Endothelial cell (in vitro differentiated cells): ENCODE results near the gene C16orf46. TPM values are rescaled to one million over a fixed set of nuclear protein-coding genes. Genes with fewer than 3 reads are reported as not detected.

Experiments
- DNase-seq: peaks from one replicate; pipeline ENCODE4 v3.0.0; 2021; ENCODE audit warnings: low spot score
- H3K27ac Mint-ChIP-seq: one replicate; pipeline ENCODE4 v1.8.0; 2021; ENCODE audit warnings: mixed read lengths, inconsistent platforms; ENCODE audit not compliant: unreplicated experiment
- H3K27me3 Mint-ChIP-seq: one replicate; pipeline ENCODE4 v1.8.0; 2021; ENCODE audit warnings: mild to moderate bottlenecking, moderate library complexity, mixed read lengths, inconsistent platforms; ENCODE audit not compliant: unreplicated experiment
- H3K36me3 Mint-ChIP-seq: one replicate; pipeline ENCODE4 v1.8.0; 2021; ENCODE audit warnings: mild to moderate bottlenecking, low read depth, mixed read lengths, inconsistent platforms; ENCODE audit not compliant: unreplicated experiment
- H3K4me1 Mint-ChIP-seq: one replicate; pipeline ENCODE4 v1.8.0; 2021; ENCODE audit warnings: mild to moderate bottlenecking, mixed read lengths, inconsistent platforms; ENCODE audit not compliant: unreplicated experiment
- H3K4me3 Mint-ChIP-seq: one replicate; pipeline ENCODE4 v1.8.0; 2021; ENCODE audit warnings: mild to moderate bottlenecking, mixed read lengths, inconsistent platforms; ENCODE audit not compliant: unreplicated experiment
- H3K9me3 Mint-ChIP-seq: one replicate; pipeline ENCODE4 v1.8.0; 2021; ENCODE audit warnings: mixed read lengths, inconsistent platforms; ENCODE audit not compliant: unreplicated experiment
- total RNA-seq: library from RNA; stranded (reverse); fragmentation: NEBNext Ultra II Directional; extraction: Animal tissue kit (Norgen Biotek cat#: 25700); gene quantifications from one replicate; pipeline ENCODE4 v1.2.1, GENCODE V29; 2021; ENCODE audit not compliant: unreplicated experiment
- TF ChIP-seq, protein P1 (sequence below): fragments of 200-600 bp; sonication (generic); IDR thresholded peaks from one replicate; pipeline ENCODE4 v1.5.0; 2021; ENCODE audit warnings: antibody characterized with exemption; ENCODE audit not compliant: unreplicated experiment

The C16orf46 gene
- total RNA-seq, 1 donor from 2014 or later: 0.18 TPM

DNA sequence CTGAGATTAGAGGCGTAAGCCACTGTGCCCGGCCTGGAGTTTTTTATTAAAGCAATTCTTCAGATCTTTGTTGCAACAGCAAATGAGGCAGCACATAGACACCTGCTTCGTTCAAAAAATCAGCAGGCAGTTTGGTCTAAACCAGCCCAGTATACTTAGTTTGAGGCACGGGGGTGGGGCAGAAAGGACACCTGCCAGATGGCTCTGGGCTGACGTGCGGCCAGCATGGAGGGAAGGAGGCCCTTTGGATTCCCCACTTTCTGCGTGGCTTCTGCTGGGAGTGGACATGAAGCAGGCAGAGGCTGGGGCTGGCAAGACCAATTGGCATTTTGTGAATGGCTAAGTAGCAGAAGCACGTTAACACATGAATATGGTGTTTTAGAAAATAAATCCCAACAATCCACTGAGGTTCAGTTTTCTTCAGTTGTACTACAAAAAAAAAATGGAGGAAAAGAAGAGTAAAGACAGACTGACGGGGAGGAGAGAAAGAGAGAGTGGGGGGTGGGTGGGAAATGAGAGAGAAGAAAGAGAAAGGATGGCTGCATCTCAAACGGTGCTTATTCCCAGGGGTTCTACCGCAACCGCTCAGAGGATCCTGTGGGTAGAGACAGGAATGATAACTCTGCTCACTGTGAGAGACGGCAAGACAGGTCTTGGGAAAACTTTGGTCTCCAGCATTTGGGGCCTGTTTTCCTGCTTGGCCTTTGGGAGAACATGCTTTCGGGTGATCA is 16.3 kb downstream of the C16orf46 start:
- H3K4me3 Mint-ChIP-seq: no peak overlapping the region
- H3K27ac Mint-ChIP-seq: no peak overlapping the region
- H3K9me3 Mint-ChIP-seq: no peaks in the 10 kb centered on the region
- no peaks in the 10 kb centered on the region for H3K36me3 Mint-ChIP-seq
- no peaks in the 10 kb centered on the region for H3K4me1 Mint-ChIP-seq
- H3K27me3 Mint-ChIP-seq: peaks cover 2% of the 10 kb centered on the region
- TF ChIP-seq, protein P1, sequence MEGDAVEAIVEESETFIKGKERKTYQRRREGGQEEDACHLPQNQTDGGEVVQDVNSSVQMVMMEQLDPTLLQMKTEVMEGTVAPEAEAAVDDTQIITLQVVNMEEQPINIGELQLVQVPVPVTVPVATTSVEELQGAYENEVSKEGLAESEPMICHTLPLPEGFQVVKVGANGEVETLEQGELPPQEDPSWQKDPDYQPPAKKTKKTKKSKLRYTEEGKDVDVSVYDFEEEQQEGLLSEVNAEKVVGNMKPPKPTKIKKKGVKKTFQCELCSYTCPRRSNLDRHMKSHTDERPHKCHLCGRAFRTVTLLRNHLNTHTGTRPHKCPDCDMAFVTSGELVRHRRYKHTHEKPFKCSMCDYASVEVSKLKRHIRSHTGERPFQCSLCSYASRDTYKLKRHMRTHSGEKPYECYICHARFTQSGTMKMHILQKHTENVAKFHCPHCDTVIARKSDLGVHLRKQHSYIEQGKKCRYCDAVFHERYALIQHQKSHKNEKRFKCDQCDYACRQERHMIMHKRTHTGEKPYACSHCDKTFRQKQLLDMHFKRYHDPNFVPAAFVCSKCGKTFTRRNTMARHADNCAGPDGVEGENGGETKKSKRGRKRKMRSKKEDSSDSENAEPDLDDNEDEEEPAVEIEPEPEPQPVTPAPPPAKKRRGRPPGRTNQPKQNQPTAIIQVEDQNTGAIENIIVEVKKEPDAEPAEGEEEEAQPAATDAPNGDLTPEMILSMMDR: no peak
- DNase-seq: no peak

DNA sequence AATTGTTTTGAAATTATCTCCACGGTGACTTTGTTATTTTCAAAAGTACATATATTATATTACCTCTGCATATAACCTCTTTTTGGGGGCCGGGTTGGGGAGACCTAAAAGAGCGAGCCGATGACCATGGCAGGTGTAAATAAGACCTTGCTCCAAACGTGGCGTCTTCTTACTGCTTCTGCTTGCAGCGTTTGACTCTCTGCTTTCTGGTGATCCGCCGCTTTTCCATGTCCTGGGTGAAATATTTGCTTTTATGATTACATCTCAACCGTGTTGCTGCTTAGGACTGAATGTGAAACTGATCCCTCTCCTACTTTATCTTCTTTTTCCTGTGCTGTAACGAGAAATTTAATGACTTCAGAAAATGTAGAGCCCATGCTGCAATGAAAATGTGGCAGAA is 23.3 kb downstream of the C16orf46 start:
- no peak overlapping the region for H3K4me3 Mint-ChIP-seq
- H3K9me3 Mint-ChIP-seq: no peaks in the 10 kb centered on the region
- TF ChIP-seq, protein P1: no peak
- DNase-seq: no peak
- H3K4me1 Mint-ChIP-seq: no peaks in the 10 kb centered on the region
- no peak overlapping the region for H3K27ac Mint-ChIP-seq
- peaks cover 6% of the 10 kb centered on the region for H3K36me3 Mint-ChIP-seq
- H3K27me3 Mint-ChIP-seq: peaks cover 2% of the 10 kb centered on the region

GRCh38 chr16:81042821-81043220 is 34.2 kb downstream of the C16orf46 start:
- Mint-ChIP-seq H3K4me3 (no peak overlapping the region), H3K27me3 (no peaks in the 10 kb centered on the region), H3K9me3 (no peaks in the 10 kb centered on the region), H3K27ac (no peak overlapping the region), H3K36me3 (peaks cover 33% of the 10 kb centered on the region), H3K4me1 (peaks cover 3% of the 10 kb centered on the region)
- TF ChIP-seq, protein P1: no peak
- no peak for DNase-seq

DNA sequence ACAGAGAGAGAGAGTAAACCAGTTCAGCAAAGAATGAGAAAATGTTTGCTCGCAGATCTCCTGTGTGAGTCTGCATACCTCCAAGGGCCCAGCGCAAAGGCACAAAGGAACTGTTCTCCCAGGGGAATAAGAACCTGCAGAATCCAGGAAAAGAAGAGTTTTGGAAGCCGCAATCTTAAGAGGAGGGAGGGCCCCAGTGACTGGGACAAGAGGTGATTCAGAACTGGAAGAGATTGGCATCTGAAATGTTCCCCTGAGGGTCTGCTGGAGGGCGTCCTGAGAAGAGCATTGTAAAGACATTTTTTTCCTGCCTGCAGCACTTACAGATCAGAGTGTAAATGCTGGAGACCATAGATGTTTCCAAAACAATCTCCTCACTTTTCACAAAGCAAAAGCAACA is 35.3 kb downstream of the C16orf46 start:
- no peak overlapping the region for H3K27ac Mint-ChIP-seq
- no peaks in the 10 kb centered on the region for H3K9me3 Mint-ChIP-seq
- H3K4me1 Mint-ChIP-seq: peaks cover 12% of the 10 kb centered on the region
- peaks cover 37% of the 10 kb centered on the region for H3K36me3 Mint-ChIP-seq
- no peak overlapping the region for H3K4me3 Mint-ChIP-seq
- H3K27me3 Mint-ChIP-seq: no peaks in the 10 kb centered on the region
- TF ChIP-seq, protein P1: no peak
- no peak for DNase-seq

DNA sequence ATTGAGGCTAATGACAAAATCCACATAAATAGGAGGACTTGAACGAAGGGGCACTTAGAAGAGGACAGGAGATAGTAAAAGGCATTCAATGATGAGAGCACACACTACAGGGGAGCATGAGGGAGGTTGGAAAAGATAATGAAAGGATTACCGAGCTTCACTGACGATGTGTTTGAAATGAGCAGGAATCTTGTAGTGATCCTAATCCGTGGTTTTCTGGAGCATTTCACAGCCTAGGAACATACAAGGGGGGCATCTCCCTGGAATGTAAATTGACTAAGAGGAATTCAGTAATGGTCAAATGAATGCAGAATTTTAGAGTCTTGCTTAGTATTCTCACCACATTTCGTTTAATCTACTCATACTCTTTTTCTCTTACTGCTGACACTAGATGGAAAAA is 36.2 kb downstream of the C16orf46 start:
- TF ChIP-seq, protein P1: no peak
- Mint-ChIP-seq H3K36me3 (peaks cover 37% of the 10 kb centered on the region), H3K9me3 (no peaks in the 10 kb centered on the region), H3K4me3 (no peak overlapping the region), H3K4me1 (peaks cover 15% of the 10 kb centered on the region), H3K27ac (no peak overlapping the region), H3K27me3 (no peaks in the 10 kb centered on the region)
- DNase-seq: no peak
